ENCODE data around the gene ARID5B. TPM values are rescaled to one million over a fixed set of nuclear protein-coding genes. Genes with fewer than 3 reads are reported as not detected.

ARID5B gene
- total RNA-seq, 1 donor from 2014 or later: 22.8 TPM

DNA sequence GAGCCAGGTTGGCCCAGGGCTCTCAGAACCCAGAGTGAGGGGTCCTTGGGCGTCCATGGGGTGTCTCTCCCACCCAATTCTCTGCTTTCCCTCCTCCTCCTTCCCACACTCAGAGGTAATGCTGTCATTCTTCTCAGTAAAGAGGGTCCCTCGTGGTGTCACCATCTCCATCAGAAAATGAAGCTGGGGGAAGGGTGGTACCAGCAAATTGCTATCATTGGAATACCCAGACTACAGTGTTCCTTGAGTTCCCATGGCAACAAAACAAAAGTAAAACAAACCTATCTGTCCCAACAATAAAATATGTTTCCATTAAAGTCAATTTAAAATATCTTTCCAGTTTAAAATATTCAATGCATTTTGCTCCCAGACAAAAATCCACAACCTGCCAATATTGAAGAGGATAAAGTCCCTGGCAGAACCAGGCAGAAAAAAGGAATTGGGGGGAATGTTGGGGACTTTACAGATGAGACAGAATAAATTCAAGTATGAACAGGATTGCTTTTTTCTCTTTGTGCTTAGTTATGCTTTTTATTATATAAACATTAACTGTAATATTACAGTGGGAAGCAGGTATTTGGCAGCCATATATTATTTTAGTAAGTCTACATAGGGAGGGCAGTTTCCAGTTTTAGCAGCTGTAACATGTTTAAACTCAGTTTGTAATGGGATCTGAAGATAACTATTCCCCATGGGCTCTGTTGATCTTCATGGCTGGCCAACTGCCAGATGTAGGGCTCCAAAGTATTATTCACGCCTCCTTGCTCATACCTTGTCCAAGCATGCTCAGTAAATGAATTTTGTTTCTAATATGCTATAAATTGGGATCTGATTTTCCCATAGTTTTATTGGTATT, 182.1 kb downstream of the ARID5B start:
- no peak for DNase-seq (ENCODE audit: low read depth)
- TF ChIP-seq, protein P1, sequence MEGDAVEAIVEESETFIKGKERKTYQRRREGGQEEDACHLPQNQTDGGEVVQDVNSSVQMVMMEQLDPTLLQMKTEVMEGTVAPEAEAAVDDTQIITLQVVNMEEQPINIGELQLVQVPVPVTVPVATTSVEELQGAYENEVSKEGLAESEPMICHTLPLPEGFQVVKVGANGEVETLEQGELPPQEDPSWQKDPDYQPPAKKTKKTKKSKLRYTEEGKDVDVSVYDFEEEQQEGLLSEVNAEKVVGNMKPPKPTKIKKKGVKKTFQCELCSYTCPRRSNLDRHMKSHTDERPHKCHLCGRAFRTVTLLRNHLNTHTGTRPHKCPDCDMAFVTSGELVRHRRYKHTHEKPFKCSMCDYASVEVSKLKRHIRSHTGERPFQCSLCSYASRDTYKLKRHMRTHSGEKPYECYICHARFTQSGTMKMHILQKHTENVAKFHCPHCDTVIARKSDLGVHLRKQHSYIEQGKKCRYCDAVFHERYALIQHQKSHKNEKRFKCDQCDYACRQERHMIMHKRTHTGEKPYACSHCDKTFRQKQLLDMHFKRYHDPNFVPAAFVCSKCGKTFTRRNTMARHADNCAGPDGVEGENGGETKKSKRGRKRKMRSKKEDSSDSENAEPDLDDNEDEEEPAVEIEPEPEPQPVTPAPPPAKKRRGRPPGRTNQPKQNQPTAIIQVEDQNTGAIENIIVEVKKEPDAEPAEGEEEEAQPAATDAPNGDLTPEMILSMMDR (conservative IDR thresholded peaks at IDR 0.05; ENCODE audit: low read depth, low read length): no peak
- H3K4me3 ChIP-seq (ENCODE audit: low read depth, low read length): no peak overlapping the region

DNA sequence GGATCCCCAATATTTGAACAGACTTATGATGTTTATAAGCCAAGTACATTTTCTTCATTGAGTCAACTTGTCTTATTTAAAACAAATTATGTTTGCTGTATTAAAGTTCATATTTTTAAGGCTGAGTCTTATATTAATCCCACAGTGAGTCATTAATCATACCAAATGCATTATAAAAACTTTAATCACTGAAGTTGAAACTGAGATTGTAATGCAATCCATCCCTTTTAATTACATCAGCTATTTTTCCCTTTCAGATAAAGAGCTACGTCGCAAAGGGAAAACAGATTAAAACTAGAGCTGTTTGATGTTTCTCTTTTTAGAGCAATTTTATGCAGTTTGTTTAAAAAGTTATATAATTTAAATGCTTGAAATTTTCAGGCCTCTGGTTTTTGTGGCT, 183.0 kb downstream of the ARID5B start:
- TF ChIP-seq, protein P1 (conservative IDR thresholded peaks at IDR 0.05; ENCODE audit: low read depth, low read length): no peak
- DNase-seq (ENCODE audit: low read depth): no peak
- no peak overlapping the region for H3K4me3 ChIP-seq (ENCODE audit: low read depth, low read length)

DNA sequence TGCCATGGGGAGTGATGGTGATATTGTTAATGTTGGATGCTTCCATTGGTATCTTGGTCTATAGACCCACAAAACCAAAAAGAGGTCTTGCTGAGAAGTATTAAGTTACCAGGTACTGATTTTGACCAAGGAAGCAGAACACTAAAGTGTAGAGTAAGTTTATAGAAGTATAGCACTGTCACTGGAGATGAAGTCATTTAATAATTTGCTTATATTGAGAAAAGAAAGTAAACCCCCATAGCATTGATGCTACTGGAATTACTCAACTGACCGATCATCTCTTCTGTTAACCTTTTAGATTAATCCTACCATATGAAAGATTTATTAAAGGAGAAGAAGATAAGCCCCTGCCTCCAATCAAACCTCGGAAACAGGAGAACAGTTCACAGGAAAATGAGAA, 183.9 kb downstream of the ARID5B start:
- TF ChIP-seq, protein P1 (conservative IDR thresholded peaks at IDR 0.05; ENCODE audit: low read depth, low read length): no peak
- no peak overlapping the region for H3K4me3 ChIP-seq (ENCODE audit: low read depth, low read length)
- DNase-seq (ENCODE audit: low read depth): no peak

DNA sequence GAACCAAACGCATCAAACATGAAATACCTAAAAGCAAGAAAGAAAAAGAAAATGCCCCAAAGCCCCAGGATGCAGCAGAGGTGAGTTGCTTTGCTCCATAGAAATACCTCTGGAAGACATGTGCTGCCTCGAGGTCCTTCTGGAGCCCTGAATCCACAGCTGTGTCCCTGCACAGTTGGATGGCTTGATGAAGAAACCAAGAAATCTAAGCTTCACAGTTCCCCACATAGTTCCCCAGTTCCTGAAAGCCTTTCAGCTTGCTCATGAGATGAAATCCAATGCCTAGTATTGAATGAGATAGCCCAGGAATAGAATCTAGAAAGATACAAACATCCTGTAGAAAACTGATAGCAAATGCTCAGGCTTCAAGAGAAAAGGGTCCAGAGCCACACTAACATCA, 184.3 kb downstream of the ARID5B start:
- H3K4me3 ChIP-seq (ENCODE audit: low read depth, low read length): no peak overlapping the region
- TF ChIP-seq, protein P1 (conservative IDR thresholded peaks at IDR 0.05; ENCODE audit: low read depth, low read length): no peak
- DNase-seq (ENCODE audit: low read depth): no peak

DNA sequence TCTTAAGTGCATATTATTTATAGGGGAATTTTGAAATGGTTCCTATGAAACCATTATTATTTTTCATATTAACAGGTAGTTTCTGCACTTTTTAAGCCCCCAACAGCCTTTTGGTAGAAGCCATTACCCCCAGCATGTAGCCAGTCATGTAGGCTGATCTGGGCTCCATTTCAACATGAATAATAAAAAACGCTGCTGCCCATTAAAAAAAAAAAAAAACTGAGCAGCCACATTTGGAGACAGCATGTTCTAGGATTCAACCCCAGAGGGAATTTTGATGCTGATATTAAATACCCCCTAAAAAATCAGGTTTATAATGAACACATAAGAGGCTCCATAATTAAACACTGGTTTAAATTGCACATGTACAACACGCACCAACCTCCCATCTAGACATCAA, 185.8 kb downstream of the ARID5B start:
- no peak overlapping the region for H3K4me3 ChIP-seq (ENCODE audit: low read depth, low read length)
- DNase-seq (ENCODE audit: low read depth): no peak
- TF ChIP-seq, protein P1 (conservative IDR thresholded peaks at IDR 0.05; ENCODE audit: low read depth, low read length): no peak

DNA sequence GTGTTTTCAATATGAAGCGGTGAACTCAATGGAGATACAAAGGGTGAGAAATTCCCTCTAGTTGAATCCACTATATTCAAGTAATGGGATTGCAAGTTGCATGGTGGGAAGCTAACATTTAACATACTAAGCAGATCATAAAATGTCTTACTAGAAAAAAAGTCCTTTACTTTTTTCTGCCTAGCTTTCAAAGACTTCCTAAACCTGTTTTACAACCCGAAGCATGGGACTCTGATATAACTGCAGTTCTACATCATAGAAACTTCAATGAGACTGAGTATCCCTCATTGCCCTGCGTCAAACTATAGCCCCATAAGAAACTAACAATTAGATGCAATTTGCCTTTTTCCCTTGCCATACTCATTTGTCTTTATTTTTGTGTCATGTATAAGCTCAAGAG, 187.3 kb downstream of the ARID5B start:
- TF ChIP-seq, protein P1 (conservative IDR thresholded peaks at IDR 0.05; ENCODE audit: low read depth, low read length): no peak
- no peak for DNase-seq (ENCODE audit: low read depth)
- H3K4me3 ChIP-seq (ENCODE audit: low read depth, low read length): no peak overlapping the region
